Neural crest cell (in vitro differentiated cells): Measurements from ENCODE around the gene GADD45B. TPM values are rescaled to one million over a fixed set of nuclear protein-coding genes. Genes with fewer than 3 reads are reported as not detected.
A peak's percentile ranks its signal among the peaks of the same experiment; 100 is the strongest.
"Not testable (repeated sequence)": the region's sequence is repeated elsewhere in the genome, so short reads cannot be mapped to it uniquely, and the experiment has no call there.

Experiments
- DNase-seq: peaks from one replicate; pipeline ENCODE4 v3.0.0; 2021; ENCODE audit warnings: low read depth, mixed read lengths, low spot score
- H3K27ac Mint-ChIP-seq: one replicate; pipeline ENCODE4 v1.8.0; 2021; ENCODE audit warnings: mild to moderate bottlenecking, mixed read lengths; ENCODE audit not compliant: unreplicated experiment
- H3K27me3 Mint-ChIP-seq: 2 replicates; pipeline ENCODE4 v1.8.0; 2021; ENCODE audit warnings: low read depth, mild to moderate bottlenecking, mixed read lengths
- H3K36me3 Mint-ChIP-seq: 2 replicates; pipeline ENCODE4 v1.8.0; 2021; ENCODE audit warnings: low read depth, mild to moderate bottlenecking, mixed read lengths
- H3K4me1 Mint-ChIP-seq: 2 replicates; pipeline ENCODE4 v1.8.0; 2021; ENCODE audit warnings: mixed read lengths
- H3K4me3 Mint-ChIP-seq: one replicate; pipeline ENCODE4 v1.8.0; 2021; ENCODE audit warnings: mild to moderate bottlenecking, mixed read lengths
- H3K9me3 Mint-ChIP-seq: 2 replicates; pipeline ENCODE4 v1.8.0; 2021; ENCODE audit warnings: mixed read lengths
- CTCF ChIP-seq: fragments of 200-600 bp; sonication (generic); conservative IDR thresholded peaks from 2 replicates; pipeline ENCODE4 v1.5.0; 2021; ENCODE audit warnings: antibody characterized with exemption, mild to moderate bottlenecking
- total RNA-seq: library from RNA; stranded (reverse); gene quantifications from 2 replicates; pipeline ENCODE4 v1.2.1, GENCODE V29; 2021

The GADD45B gene
- total RNA-seq, 1 donor from 2014 or later = 4.1 TPM

GRCh38 chr19:2460245-2460644, 15.7 kb upstream of the GADD45B start:
- Mint-ChIP-seq H3K9me3 (no peaks in the 10 kb centered on the region), H3K27ac (peak overlapping the region; percentile 78), H3K4me3 (peak overlapping the region; percentile 61), H3K4me1 (peaks cover 17% of the 10 kb centered on the region), H3K27me3 (peaks cover 3% of the 10 kb centered on the region), H3K36me3 (no peaks in the 10 kb centered on the region)
- DNase-seq = no peak
- no peak for TF ChIP-seq CTCF

- Mint-ChIP-seq H3K9me3 (no peaks in the 10 kb centered on the region), H3K4me1 (peaks cover 14% of the 10 kb centered on the region), H3K27me3 (peaks cover 2% of the 10 kb centered on the region), H3K36me3 (no peaks in the 10 kb centered on the region), H3K27ac (no peak overlapping the region), H3K4me3 (peak overlapping the region; percentile 85)
- no peak for TF ChIP-seq CTCF
- peak; percentile 40 for DNase-seq
Measured at GRCh38 chr19:2461751-2462634, 13.9 kb upstream of the GADD45B start.

- no peak for TF ChIP-seq CTCF
- no peaks in the 10 kb centered on the region for H3K9me3 Mint-ChIP-seq
- peak; percentile 72 for DNase-seq
Measured at GRCh38 chr19:2462635-2463421, 13.1 kb upstream of the GADD45B start.

GRCh38 chr19:2463694-2464093, 12.2 kb upstream of the GADD45B start:
- H3K36me3 Mint-ChIP-seq, H3K9me3 Mint-ChIP-seq, H3K27me3 Mint-ChIP-seq, DNase-seq: not testable (repeated sequence)
- peak overlapping the region; percentile 27 for H3K4me3 Mint-ChIP-seq
- peak overlapping the region; percentile 19 for H3K27ac Mint-ChIP-seq
- H3K4me1 Mint-ChIP-seq = peaks cover 11% of the 10 kb centered on the region

More at GRCh38 chr19:2462635-2463421, 13.1 kb upstream of the GADD45B start:
- Mint-ChIP-seq H3K36me3 (no peaks in the 10 kb centered on the region), H3K4me1 (peaks cover 8% of the 10 kb centered on the region), H3K27ac (peak overlapping the region; percentile 50), H3K4me3 (peak overlapping the region; percentile 85), H3K27me3 (no peaks in the 10 kb centered on the region)

- TF ChIP-seq CTCF = no peak
- peak overlapping the region; percentile 39 for H3K4me3 Mint-ChIP-seq
- H3K4me1 Mint-ChIP-seq = peaks cover 14% of the 10 kb centered on the region
- no peaks in the 10 kb centered on the region for H3K36me3 Mint-ChIP-seq
- H3K27ac Mint-ChIP-seq = no peak overlapping the region
- no peak for DNase-seq
- H3K27me3 Mint-ChIP-seq = peaks cover 1% of the 10 kb centered on the region
- H3K9me3 Mint-ChIP-seq = no peaks in the 10 kb centered on the region
Measured at GRCh38 chr19:2464389-2464788, 11.5 kb upstream of the GADD45B start.
